SKM-1 (cell line): ENCODE measurements around the gene TGFBR2.

Experiments used
- DNase-seq: peaks from one replicate; lab custom pipeline; 2025; ENCODE audit not compliant: unreplicated experiment; lab: John Stamatoyannopoulos, UW

Gene TGFBR2

DNA sequence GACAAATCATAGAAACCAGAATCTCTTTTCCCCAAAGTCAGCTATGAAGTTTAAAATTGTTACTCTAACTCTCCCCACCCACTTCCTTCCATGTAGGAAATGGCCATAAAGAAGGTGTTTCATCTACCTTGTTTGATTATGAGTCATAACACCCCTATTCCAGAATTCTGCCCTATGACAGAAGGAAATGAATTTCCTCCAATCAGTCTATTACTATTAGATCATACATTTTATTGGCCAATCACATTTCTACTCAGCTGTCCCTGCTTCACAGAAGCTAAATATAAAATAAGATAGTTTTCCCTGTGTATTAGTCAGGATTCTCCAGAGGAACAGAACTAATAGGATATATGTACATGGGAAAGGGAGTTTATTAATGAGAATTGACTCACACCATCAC is 102.1 kb downstream of the TGFBR2 start:
- DNase-seq = no peak

DNA sequence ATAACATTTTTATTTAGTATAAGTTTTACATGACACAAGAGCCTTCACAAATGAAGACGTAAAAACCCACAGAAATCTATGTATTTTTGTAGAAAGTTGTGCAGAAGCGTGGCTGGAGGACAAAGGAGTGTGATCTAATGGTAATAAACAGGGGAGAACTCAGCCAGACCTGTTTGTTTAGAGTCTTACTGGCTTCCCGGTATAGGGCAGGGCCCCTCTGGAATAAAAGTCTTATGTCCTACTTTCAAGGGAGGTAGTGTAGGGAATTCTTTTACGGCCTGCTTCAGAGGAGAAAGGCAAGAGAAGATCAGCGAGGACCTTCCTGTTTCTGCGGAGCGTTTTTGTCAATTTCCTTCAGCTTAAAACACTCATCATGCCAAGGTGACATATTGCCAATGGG is 103.6 kb downstream of the TGFBR2 start:
- DNase-seq = no peak

DNA sequence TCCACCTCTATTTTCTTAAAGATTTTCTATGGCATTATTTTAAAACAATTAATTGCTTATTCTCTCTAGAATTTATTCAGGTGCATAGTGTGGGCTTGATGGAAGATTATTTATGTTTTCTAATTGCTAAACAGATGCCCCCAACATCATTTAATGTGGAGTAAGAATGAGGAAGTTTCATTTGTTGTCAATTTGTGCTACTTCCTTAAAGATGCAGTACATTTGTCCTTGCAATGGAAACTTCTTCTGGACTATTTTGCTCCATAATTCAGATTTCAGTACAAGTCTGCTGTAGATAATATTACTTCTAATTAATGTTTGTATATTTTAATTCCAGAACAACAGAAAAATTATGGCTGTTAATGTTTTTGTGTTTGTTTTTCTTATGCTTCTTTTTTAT is 104.8 kb downstream of the TGFBR2 start:
- peak; percentile 21 for DNase-seq

DNA sequence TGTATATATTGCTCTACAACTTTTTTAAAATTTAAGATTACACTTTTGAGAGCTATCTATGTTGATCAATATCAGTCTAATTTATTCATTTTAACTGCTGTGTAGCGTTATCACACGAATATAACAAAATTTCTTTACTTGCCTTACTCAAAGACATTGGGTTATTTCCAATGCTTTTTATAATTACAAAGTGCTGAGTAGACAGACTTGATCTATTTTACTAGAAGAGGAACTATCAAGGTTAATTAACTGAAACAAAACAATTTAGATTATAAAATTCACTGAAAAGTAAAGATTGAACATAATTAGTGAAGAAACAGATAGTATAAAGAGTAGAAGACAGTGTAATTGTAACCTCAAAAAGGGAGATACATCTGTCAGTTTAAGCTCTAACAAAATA is 105.5 kb downstream of the TGFBR2 start:
- DNase-seq = no peak

DNA sequence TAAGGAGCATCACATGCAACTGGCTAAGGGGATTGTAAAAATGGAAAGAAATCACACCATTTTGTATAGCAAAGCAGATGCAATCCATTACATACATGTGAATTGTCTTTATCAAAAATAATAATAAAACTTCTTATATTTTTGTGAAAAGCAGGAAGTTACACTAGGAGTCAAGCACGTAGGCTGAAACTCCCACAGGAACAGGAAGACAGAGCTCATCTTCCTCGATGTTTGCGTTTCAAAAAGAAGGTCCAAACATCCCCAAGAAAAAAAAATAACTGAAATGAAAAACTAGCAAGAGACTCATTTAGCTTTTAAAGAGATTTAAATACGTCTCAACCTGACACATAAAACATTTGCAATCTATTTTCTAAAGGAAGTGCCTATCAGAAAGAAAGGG is 106.6 kb downstream of the TGFBR2 start:
- DNase-seq = no peak

DNA sequence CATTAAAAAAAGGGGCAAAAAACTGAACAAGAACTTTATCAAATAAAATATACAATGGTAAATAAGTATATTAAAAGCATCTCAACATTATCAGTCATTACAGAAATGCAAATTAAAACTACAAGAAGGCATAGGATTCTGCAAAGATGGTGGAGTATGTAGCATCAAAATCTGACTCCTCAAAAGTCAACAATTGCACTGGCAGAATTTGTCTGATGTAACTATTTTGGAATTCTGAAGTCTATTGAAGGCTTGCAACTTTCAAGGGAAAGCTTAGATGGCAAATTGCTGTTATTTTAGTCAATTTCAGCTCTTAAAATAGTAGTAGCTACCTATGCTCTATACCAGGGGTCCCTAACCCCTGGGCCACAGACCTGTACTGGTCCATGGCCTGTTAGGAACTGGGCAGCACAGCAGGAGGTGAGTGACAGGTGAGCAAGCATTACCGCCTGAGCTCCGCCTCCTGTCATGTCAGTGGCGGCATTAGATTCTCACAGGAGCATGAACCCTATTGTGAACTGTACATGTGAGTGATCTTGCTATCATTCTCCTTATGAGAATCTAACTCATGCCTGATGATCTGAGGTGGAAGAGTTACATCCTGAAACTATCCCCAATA is 107.6 kb downstream of the TGFBR2 start:
- no peak for DNase-seq

DNA sequence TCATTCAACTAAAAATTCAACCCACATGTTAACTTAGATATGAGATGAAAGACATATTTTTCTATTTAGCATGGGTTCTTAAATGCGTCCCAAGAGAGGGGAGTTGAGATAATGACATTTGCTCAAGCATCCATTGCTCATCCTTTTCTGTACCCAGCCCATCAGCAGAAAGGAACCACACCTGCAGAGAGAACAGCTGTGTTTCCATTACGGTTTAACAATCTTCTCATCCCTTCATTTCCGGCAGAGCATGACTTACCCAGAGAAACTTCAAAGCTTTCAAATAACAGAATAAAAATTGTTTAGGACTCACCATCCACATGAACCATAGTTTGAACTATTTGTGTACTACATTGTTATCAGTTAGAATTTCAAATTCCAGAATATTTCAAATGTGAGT is 113.1 kb downstream of the TGFBR2 start:
- no peak for DNase-seq

DNA sequence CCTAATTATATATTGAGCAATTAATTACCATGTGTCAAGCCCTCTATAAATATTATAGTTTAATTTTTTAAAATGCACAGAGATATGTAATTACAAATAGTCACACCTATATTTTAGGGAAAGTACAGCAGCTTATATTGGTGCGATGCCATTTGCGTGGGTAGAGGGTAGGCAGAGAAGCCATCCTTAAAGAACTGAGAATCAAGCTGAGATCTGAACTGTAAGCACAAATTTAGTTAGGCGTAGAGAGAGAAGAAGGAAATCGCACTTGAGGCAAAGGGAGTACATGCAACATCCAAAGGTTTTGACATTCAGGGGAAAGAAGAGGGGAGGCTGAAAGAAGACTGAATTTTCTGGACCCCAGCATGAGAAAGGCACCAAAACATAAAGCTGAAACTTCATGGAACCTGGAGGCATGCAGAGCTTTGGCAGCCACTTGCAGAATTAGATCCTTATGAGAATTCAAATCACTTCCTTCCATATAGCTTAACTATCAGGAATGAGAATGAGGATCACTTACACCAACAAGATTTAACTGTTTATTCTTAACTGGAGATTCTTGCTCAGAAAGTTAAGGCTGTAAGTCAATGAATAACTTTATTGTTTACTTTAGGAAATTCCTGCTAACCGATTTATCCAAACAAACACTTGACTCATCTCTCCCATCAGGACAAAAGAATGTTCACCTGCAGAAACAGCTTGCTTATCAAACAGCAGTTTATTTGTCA is 114.3 kb downstream of the TGFBR2 start:
- no peak for DNase-seq

DNA sequence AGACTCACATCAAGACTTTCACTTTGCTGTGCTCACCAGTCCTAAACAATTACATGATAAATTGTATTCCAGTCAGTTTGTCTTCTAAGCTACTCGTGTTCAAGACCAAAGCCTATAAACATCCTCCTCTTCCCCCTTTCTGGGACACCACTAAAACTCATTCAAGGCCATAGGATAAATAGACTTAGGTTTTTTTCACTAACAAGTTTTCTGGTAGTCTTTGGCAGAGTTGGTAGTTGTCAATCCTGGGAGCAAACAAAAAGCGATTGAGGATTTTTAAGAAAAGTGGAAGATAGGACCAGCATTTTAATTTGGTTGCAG is 114.9 kb downstream of the TGFBR2 start:
- no peak for DNase-seq

DNA sequence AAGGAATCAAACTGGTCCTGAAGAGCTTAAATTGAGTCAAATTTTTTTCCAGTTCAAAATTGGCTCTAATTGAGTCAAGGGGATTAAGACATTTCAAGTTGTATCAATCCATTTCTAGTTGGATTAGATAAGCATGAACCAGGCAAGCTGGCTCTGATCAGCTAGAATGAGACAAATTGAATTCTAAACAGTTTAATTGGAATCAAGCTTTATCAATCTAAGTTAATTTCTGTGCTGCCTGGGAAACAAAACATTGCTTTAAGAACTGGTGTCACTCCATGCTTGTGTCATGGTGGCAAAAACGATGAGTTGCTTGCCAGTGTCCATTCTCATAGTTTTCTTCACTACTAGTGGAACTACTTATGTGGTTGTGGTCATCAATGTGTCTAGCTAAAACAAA is 116.8 kb downstream of the TGFBR2 start:
- no peak for DNase-seq

DNA sequence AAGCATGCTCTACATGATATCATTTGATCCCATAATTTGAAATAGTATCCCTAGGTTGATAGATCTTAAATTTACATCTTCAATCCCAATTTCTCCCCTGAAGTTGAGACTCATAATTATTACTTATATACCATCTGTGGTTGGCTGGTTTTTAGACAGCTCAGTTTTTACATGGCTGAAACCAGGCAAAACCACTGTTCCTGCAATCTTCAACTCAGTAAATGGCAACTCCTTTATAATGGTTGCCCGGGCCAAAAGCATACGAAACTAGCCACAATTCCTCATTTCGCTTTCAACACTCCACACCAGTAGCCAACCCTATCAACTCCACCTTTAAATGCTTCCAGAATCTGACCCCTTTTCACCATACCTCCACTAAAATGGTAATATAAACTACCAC is 118.5 kb downstream of the TGFBR2 start:
- DNase-seq = no peak

DNA sequence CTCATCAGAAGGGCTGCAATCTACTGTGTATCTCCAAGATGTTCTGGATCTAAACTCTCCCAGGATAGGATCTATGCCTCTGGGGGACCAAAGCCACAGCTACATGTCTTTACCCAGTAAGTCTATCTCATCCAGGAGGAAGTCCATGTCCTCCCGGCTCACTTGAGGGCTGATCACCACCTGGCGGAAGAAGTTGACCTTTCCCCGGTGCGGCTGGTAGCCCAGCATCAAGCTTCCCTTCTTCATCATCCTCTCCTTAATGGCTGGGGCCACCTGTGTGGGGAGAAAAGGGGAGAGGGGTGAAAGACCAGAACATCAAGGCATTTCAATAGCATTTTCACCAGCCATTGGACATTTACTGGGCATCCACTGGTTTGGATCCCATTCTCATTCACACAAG is 121.7 kb downstream of the TGFBR2 start:
- no peak for DNase-seq

DNA sequence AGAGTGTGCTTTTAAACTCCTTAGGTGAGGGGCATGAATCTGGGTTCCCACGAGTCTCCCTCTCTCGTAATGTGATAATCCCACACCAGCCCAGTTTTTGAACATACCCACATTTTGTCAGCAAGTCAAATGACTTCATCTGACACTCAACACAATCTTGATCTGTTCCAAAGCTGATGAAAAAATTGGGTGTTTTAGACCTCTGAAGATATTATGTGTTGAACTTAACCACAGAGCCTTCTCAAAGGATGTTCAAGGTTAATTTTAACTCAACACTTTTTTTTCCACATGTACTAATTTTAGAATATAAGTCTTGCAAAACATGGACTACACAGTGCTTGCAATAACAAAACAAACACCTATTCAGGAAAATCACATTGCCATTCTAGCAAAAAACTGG is 123.1 kb downstream of the TGFBR2 start:
- no peak for DNase-seq

DNA sequence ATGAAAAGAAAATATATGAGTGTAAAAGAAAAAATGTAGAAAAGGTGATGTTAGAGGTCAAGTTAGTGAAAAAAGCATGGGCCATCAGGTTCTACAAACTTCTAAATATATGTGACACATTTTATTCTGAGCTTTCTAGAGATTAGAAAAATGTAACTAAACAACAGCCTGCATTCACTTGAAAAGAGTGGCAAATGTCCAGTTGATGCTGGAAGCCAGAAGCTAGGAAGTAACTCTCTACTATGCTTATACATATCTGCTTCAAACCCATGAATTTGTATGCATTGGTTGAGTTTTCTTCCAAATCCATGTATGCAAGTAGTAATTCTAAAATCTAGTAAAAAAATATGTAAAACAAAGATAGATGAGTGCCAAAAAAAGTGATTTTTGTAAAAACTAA is 123.5 kb downstream of the TGFBR2 start:
- no peak for DNase-seq

DNA sequence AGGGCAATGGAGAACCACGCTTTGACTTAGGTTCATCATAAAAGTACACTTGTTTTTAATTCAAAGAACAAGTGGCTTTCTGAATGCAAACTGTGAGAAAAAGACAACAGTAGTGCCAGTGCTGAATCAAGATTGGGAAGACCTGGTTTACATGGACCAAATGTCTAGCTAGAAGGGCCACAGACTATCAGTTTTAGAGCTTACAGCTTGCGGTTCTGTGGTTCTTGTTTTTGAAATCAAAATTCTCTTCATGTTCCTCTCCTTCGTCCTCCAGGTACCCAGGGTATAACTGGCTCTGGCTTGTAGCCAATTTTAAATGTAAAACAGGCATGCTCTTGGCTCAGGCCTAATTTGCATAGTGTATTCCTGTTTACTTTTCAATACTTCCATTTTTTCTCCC is 124.6 kb downstream of the TGFBR2 start:
- DNase-seq = no peak

DNA sequence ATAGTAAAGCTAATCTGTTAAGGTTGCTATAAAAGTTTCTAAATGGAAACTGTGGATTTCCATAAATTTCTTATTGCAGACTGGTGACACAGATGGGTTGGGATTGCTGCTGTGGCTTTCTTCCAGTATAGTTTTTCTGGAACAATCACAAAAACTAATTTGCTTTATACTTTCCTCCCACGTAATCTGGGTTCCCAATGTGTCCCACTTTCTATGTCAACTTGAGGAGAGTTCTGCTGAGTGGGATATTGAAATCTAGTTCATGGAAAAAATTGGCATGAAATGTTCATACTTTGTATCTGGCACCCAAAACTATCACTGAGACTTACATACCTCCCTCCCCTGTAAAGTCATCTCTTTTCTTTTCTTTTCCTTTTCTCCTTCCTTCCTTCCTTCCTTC is 126.8 kb downstream of the TGFBR2 start:
- DNase-seq = no peak

DNA sequence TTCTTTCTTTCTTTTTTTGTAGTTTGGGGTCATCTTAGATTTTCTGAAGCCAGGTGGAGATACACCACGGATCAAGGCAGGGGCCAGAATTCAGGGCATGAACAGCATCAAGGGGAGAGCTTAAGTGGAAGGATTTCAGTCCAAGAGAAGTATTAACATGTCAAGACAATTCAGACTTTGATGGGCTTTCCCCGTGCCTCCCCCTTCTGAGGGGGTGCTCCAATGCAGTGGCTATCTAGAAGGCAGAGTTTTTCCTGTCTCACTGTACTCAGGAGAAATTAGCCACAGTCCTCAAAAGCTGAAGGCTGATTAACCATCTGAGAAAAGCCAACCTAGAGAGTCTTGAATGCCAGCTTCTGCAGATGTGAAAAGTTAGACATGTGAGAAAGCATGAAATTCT is 127.3 kb downstream of the TGFBR2 start:
- DNase-seq = no peak

DNA sequence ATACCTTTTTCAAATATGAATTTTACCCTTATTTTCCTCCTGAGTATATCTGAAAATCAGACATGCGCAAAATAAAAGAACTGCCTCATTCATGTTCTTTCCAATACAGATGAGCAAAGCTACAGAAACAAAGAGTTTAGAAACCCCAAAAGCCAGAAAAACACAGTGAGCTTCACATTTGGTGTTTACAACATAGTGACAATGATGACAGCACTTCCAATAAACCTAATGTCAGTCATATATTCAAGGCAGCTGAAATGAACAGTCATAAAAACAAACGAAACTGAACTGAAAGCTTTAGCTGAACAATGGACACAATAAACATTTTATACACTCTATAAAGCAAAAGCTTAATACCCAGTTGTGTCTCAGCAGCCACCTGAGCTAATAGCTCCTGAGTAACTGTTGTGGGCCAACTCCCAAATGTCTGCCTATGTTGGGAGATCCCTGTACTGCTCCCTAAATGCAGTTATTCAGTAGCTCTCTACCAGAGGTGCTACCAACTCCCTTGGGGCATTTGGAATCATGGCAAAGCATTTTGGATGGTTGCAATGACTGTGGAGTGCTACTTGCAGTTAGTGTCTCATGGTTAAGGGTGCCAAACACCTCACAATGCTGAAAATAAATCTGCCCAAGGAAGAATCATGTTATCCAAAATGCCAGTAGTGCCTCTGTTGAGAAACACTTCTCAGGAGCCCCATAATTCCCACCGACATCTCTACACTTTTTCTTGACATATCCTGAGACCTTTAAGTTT is 131.5 kb downstream of the TGFBR2 start:
- no peak for DNase-seq

DNA sequence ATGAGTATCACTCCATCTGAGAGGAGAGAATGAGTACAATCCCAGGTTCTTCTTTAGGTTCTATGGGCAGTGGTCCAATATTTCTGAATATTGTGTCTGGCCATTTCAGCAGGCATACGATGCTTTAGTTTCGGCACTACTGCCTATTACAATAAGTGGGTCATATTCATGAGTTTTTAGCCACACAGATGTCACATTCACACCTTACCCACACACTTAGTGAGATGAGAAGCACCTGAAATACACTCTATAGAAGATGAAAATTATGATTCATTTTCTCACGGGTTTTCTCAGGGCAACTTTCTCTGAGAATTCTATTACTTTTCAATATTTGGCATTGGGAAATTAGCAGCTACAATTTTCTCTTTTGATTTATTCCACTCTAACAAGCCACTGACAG is 132.2 kb downstream of the TGFBR2 start:
- no peak for DNase-seq

DNA sequence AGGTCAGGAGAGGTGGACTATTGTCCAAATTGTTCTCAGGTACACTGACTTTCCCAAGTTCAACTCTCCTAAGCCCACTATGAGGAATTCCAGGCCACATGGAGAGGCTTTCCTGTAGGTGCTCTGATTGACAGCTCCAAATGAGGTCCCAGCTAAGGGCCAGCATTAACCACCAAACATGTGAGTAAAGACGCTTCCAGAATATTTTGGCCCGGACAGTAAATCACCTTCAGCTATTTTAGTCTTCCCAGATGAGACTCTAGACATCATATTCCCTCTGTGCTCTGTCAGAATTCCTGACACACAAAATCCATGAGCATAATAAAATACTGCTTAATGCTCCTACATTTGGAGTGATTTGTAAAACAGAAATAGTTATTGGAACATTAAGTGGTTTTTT is 135.5 kb downstream of the TGFBR2 start:
- no peak for DNase-seq

DNA sequence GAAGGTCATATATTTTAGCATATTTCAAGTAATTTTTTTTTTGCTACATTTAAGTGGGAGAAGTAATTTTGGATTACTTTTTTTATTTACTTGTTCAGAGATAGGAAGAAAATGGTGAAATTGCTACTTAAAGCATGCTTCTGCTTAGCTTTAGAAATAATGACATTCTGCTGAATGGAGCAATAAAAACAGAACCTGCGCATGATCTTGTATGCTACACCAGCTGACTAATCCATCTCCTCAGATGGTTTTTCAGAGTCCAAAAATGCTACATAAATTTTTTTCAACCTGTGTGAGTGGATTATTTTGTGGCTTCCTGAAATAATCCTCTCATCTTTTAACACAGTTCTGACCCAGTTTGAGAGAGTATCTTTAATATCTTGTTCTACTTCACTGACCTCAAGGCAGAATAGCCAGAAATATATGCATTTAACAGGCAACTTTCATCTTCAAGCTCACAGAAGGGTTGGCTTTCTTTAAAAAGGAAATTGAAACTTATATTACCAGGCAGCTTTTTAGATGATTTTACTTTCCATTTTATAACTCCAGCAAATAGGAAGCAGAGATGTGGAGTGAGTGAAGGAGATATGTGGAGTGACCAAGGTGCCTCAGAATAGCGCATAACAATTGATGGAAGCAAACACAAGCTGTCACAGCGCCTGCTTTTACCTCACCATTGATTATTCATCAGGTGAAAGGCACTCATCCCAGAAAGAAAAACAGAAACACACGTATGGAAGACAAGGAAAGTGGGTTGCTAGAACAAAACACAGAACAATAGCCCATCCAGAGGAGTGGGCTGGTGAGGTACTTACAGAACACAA is 136.6 kb downstream of the TGFBR2 start:
- DNase-seq = no peak
